ENCODE results near the gene PCDHA1.

The PCDHA1 gene

DNA sequence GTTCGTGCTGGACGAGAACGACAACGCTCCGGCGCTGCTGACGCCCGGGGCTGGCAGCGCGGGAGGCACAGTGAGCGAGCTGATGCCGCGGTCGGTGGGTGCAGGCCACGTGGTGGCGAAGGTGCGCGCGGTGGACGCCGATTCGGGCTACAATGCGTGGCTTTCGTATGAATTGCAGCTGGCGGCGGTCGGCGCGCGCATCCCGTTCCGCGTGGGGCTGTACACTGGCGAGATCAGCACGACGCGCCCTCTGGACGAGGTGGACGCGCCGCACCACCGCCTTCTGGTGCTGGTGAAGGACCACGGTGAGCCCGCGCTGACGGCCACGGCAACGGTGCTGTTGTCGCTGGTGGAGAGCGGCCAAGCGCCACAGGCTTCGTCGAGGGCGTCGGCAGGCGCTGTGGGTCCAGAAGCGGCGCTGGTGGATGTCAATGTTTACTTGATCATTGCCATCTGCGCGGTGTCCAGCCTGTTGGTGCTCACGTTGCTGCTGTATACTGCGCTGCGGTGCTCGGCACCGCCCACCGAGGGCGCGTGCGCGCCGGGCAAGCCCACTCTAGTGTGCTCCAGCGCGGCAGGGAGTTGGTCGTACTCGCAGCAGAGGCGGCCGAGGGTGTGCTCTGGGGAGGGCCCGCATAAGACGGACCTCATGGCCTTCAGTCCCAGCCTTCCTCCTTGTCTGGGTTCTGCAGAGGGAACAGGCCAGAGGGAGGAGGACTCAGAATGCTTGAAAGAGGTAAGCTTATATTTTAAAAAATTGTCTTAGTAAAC is 98.2 kb downstream of the PCDHA1 start:
- TF ChIP-seq, protein P1, sequence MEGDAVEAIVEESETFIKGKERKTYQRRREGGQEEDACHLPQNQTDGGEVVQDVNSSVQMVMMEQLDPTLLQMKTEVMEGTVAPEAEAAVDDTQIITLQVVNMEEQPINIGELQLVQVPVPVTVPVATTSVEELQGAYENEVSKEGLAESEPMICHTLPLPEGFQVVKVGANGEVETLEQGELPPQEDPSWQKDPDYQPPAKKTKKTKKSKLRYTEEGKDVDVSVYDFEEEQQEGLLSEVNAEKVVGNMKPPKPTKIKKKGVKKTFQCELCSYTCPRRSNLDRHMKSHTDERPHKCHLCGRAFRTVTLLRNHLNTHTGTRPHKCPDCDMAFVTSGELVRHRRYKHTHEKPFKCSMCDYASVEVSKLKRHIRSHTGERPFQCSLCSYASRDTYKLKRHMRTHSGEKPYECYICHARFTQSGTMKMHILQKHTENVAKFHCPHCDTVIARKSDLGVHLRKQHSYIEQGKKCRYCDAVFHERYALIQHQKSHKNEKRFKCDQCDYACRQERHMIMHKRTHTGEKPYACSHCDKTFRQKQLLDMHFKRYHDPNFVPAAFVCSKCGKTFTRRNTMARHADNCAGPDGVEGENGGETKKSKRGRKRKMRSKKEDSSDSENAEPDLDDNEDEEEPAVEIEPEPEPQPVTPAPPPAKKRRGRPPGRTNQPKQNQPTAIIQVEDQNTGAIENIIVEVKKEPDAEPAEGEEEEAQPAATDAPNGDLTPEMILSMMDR (IDR thresholded peaks at IDR 0.05; ENCODE audit: low read depth, low read length, missing control alignments), result no peak
- in situ Hi-C loops (cut with HindIII; ENCODE audit: low pct_ligation_motif_present, low sequenced_read_pairs), result no loop called here
- Histone ChIP-seq H3K27me3 (replicated peaks) (no peaks in the 10 kb centered on the region), H3K27ac (no peak overlapping the region), H3K36me3 (replicated peaks) (no peaks in the 10 kb centered on the region), H3K4me3 (ENCODE audit: low read depth, low read length) (no peak overlapping the region)
- DNase-seq, result no peak

DNA sequence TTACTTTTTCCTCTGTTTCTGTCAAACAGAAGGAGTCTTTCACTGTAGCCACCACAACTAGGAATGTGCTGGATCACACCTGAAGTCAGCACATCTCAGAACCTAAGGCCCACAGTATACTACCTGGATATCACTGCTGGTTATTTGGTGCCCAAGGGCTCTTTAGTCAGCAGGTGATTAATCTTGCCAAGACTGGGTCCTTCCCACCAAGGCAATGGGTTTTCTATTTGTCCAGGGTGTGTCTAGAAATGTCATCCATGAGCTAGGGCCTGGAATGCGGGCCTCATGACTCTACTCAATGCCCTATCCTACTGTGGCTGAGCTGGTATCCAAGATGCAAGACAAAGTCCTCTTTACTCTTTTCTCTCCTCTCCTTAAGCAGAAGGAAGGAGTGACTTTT is 130.4 kb downstream of the PCDHA1 start:
- no peaks in the 10 kb centered on the region for H3K36me3 ChIP-seq (replicated peaks)
- H3K27ac ChIP-seq, result no peak overlapping the region
- no peak overlapping the region for H3K4me3 ChIP-seq (ENCODE audit: low read depth, low read length)
- no peak for DNase-seq
- in situ Hi-C loops (cut with HindIII; ENCODE audit: low pct_ligation_motif_present, low sequenced_read_pairs), result no loop called here
- TF ChIP-seq, protein P1 (IDR thresholded peaks at IDR 0.05; ENCODE audit: low read depth, low read length, missing control alignments), result no peak
- H3K27me3 ChIP-seq (replicated peaks), result no peaks in the 10 kb centered on the region

DNA sequence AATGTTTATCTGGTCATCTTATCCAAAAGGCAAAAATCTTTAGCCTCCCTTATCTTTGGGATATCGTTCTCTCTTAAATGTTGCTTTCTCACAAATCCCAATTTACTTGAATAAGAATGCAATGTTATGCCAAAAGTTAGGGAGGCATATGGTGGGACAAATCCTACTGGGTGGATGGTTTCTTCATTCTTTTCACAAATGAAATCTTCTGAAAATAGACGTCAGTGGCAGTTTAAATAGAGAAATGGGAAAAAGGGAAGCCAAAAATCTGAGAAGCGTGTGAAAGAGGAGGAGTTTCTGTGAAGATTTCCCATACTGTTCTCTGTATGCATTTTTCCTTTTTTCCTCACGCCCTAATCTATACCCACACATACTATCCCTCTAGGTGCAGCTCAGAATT is 137.7 kb downstream of the PCDHA1 start:
- no peak for DNase-seq
- TF ChIP-seq, protein P1 (IDR thresholded peaks at IDR 0.05; ENCODE audit: low read depth, low read length, missing control alignments), result no peak
- no peaks in the 10 kb centered on the region for H3K36me3 ChIP-seq (replicated peaks)
- peaks cover 16% of the 10 kb centered on the region for H3K27me3 ChIP-seq (replicated peaks)
- no peak overlapping the region for H3K4me3 ChIP-seq (ENCODE audit: low read depth, low read length)
- H3K27ac ChIP-seq, result no peak overlapping the region
- in situ Hi-C loops (cut with HindIII; ENCODE audit: low pct_ligation_motif_present, low sequenced_read_pairs), result no loop called here

DNA sequence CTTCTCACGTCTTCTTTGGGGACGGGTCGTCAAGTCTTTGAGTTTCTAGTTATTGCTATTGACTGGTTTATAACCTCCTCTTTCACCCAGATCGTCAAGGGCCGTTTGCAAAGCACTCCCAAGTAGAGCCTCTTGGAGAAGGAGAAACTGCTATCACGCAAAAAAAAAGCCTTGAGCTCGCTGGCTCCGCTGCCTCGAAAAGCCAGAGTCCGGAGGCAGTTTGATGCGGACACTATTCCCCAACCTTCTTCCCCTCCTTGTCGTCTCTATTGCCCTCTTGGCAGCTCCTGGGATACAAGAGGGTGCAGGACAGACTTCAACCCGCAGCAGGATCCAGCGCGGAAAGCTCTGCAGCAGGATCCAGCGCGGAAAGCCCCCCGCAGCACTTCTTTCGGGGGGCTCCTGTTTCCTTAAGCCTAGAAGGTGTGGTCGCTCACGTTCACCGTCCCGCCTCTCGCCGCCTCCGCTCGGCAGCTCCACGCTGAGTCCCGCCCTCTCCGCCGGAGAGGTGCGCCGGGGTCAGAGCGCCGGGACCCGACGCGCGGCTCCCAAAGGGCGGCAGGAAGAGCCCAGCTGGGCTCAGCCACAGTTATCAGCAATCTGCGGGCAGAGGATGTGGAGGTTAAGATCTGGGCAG is 140.0 kb downstream of the PCDHA1 start, which contains the start of gene PCDHAC1:
Gene PCDHAC1, plus strand, starts transcription at position 494 of the 637 bp plus-strand sequence. CDS start 594 bp downstream, outside the sequence.
- in situ Hi-C loops (cut with HindIII; ENCODE audit: low pct_ligation_motif_present, low sequenced_read_pairs), result no loop called here
- H3K4me3 ChIP-seq (ENCODE audit: low read depth, low read length), result peak within 1 kb of the TSS; percentile 24
- no peak for DNase-seq
- no peaks in the 10 kb centered on the region for H3K36me3 ChIP-seq (replicated peaks)
- TF ChIP-seq, protein P1 (IDR thresholded peaks at IDR 0.05; ENCODE audit: low read depth, low read length, missing control alignments), result no peak
- H3K27me3 ChIP-seq (replicated peaks), result peaks cover 16% of the 10 kb centered on the region
- no peak within 1 kb of the TSS for H3K27ac ChIP-seq

DNA sequence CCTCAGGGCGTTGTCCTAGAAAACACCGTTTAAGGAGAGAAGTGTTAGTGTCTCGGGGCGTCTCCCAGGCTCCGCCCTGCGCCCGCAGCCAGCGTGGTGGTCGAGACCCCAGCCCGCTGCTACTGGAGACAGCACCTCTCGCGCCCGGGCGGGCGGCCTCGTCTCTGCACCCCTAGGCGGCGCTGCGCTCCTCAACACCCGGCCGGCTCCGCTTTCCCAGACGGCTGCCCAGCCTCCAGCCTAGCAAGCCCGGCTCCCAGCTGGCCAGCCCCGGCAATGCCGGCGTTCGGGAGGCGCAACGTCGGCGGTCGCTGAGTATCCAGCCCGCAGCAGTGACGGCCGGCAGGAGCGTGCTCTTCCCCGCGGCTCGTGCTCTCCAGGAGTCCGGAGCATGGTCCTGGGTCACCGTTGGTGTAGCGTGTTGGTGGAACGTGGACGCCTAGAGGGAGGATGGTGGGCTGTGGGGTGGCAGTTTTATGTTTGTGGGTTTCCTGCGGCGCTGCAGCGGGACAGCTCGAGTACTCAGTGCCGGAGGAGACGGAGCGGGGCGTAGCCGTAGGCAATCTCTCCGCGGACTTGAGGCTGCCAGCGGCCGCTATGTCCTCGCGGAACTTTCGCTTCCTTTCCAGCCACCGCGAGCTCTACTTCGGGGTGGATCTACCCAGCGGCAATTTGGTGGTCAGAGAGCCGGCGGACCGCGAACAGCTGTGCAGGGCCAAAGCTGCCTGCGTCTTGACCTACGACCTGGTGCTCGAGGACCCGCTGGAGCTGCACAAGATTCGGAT is 140.7 kb downstream of the PCDHA1 start:
- Histone ChIP-seq H3K27me3 (replicated peaks) (peaks cover 16% of the 10 kb centered on the region), H3K4me3 (ENCODE audit: low read depth, low read length) (peak overlapping the region; percentile 24), H3K36me3 (replicated peaks) (no peaks in the 10 kb centered on the region), H3K27ac (no peak overlapping the region)
- peak; percentile 24 for DNase-seq
- TF ChIP-seq, protein P1 (IDR thresholded peaks at IDR 0.05; ENCODE audit: low read depth, low read length, missing control alignments), result peak; percentile 45
- in situ Hi-C loops (cut with HindIII; ENCODE audit: low pct_ligation_motif_present, low sequenced_read_pairs), result no loop called here
